ENCODE measurements around the gene PRR20G.

The PRR20G gene

DNA sequence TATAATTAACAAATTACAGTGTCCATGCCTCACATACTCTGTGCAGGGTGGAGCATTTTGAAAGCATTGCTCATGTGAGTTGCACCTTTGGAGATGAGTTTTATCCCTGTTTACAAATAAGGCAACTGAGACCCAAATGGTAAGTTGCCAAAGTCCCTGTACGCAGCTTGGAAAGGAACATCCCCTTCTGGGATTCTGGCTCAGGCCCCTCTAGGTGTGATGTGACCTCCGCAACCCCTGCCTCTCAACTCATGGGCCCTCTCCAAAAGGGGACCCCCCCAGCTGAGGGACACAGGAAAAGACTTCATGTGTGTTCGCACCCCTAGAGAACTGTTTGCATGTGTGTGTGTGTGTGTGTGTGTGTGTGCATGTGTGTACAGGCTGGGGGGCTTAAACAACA lies 25.3 kb downstream of the PRR20G start:
- H3K9ac ChIP-seq (ENCODE audit: low read length), result no peak overlapping the region
- no peak overlapping the region for H2BK12ac ChIP-seq (ENCODE audit: low read length)
- no peaks in the 10 kb centered on the region for H3K79me2 ChIP-seq (ENCODE audit: control insufficient read depth, insufficient read depth, low read length, poor library complexity)
- H2AK5ac ChIP-seq (ENCODE audit: low read length), result no peak overlapping the region
- no peak overlapping the region for H2BK120ac ChIP-seq (ENCODE audit: insufficient read depth, low read length, poor library complexity)
- H3K23ac ChIP-seq (ENCODE audit: low read length), result no peak overlapping the region
- no peak overlapping the region for H4K12ac ChIP-seq (ENCODE audit: low read depth, low read length)
- H2BK5ac ChIP-seq (ENCODE audit: low read depth, low read length, poor library complexity), result no peak overlapping the region
- no peaks in the 10 kb centered on the region for H3K4me1 ChIP-seq (ENCODE audit: control insufficient read depth in 1 of 2, insufficient read depth in 2 of 2, low read length in 2 of 2)
- H3K36me3 ChIP-seq (ENCODE audit: control insufficient read depth in 1 of 2, insufficient read depth in 2 of 2, low read length in 2 of 2), result no peaks in the 10 kb centered on the region
- no peak overlapping the region for H3K18ac ChIP-seq (ENCODE audit: low read length)
- WGBS (ENCODE audit: extremely low coverage, insufficient coverage, insufficient read length), result no CpG with 5 or more reads among the region's 3 CpGs
- H3K27ac ChIP-seq (ENCODE audit: low read depth, low read length), result no peak overlapping the region
- no peak overlapping the region for H3K14ac ChIP-seq (ENCODE audit: low read length)
- no peak overlapping the region for H3K4me2 ChIP-seq (ENCODE audit: low read length)
- no peaks in the 10 kb centered on the region for H3K27me3 ChIP-seq (ENCODE audit: insufficient read depth, low read length)
- no peak overlapping the region for H3K4me3 ChIP-seq (ENCODE audit: low read depth, low read length)
- no peaks in the 10 kb centered on the region for H3K79me1 ChIP-seq (ENCODE audit: low read length)
- H4K8ac ChIP-seq (ENCODE audit: low read depth, low read length), result no peak overlapping the region
- peaks cover 5% of the 10 kb centered on the region for H3K9me3 ChIP-seq (ENCODE audit: insufficient read depth, low read depth, low read length)
- no peak for DNase-seq
- H4K91ac ChIP-seq (ENCODE audit: low read depth, low read length), result no peak overlapping the region
- no peak overlapping the region for H3K4ac ChIP-seq (ENCODE audit: low read depth, low read length)
- H2AFZ ChIP-seq (ENCODE audit: insufficient read depth, low read length, poor library complexity), result no peak overlapping the region

GRCh38 chr3:127261925-127262324 lies 25.9 kb downstream of the PRR20G start:
- no peak overlapping the region for H3K4me2 ChIP-seq (ENCODE audit: low read length)
- WGBS (ENCODE audit: extremely low coverage, insufficient coverage, insufficient read length), result no CpG with 5 or more reads among the region's 7 CpGs
- no peak overlapping the region for H3K4ac ChIP-seq (ENCODE audit: low read depth, low read length)
- no peak overlapping the region for H2BK5ac ChIP-seq (ENCODE audit: low read depth, low read length, poor library complexity)
- no peak overlapping the region for H3K4me3 ChIP-seq (ENCODE audit: low read depth, low read length)
- H2AK5ac ChIP-seq (ENCODE audit: low read length), result no peak overlapping the region
- no peak overlapping the region for H3K18ac ChIP-seq (ENCODE audit: low read length)
- H2AFZ ChIP-seq (ENCODE audit: insufficient read depth, low read length, poor library complexity), result no peak overlapping the region
- no peak overlapping the region for H3K23ac ChIP-seq (ENCODE audit: low read length)
- H3K79me1 ChIP-seq (ENCODE audit: low read length), result no peaks in the 10 kb centered on the region
- H3K9ac ChIP-seq (ENCODE audit: low read length), result no peak overlapping the region
- H2BK12ac ChIP-seq (ENCODE audit: low read length), result no peak overlapping the region
- no peaks in the 10 kb centered on the region for H3K27me3 ChIP-seq (ENCODE audit: insufficient read depth, low read length)
- DNase-seq, result no peak
- no peaks in the 10 kb centered on the region for H3K4me1 ChIP-seq (ENCODE audit: control insufficient read depth in 1 of 2, insufficient read depth in 2 of 2, low read length in 2 of 2)
- H4K12ac ChIP-seq (ENCODE audit: low read depth, low read length), result no peak overlapping the region
- no peak overlapping the region for H4K8ac ChIP-seq (ENCODE audit: low read depth, low read length)
- H4K91ac ChIP-seq (ENCODE audit: low read depth, low read length), result no peak overlapping the region
- H3K79me2 ChIP-seq (ENCODE audit: control insufficient read depth, insufficient read depth, low read length, poor library complexity), result no peaks in the 10 kb centered on the region
- H2BK120ac ChIP-seq (ENCODE audit: insufficient read depth, low read length, poor library complexity), result no peak overlapping the region
- no peaks in the 10 kb centered on the region for H3K36me3 ChIP-seq (ENCODE audit: control insufficient read depth in 1 of 2, insufficient read depth in 2 of 2, low read length in 2 of 2)
- peaks cover 8% of the 10 kb centered on the region for H3K9me3 ChIP-seq (ENCODE audit: insufficient read depth, low read depth, low read length)
- no peak overlapping the region for H3K27ac ChIP-seq (ENCODE audit: low read depth, low read length)
- H3K14ac ChIP-seq (ENCODE audit: low read length), result no peak overlapping the region

GRCh38 chr3:127260826-127261555 lies 26.9 kb downstream of the PRR20G start:
- H4K91ac ChIP-seq (ENCODE audit: low read depth, low read length), result no peak overlapping the region
- H3K14ac ChIP-seq (ENCODE audit: low read length), result no peak overlapping the region
- no peak overlapping the region for H3K9ac ChIP-seq (ENCODE audit: low read length)
- no peak overlapping the region for H3K4ac ChIP-seq (ENCODE audit: low read depth, low read length)
- H3K27me3 ChIP-seq (ENCODE audit: insufficient read depth, low read length), result no peaks in the 10 kb centered on the region
- H3K4me1 ChIP-seq (ENCODE audit: control insufficient read depth in 1 of 2, insufficient read depth in 2 of 2, low read length in 2 of 2), result no peaks in the 10 kb centered on the region
- no peak overlapping the region for H3K4me2 ChIP-seq (ENCODE audit: low read length)
- no peak overlapping the region for H4K12ac ChIP-seq (ENCODE audit: low read depth, low read length)
- H3K79me1 ChIP-seq (ENCODE audit: low read length), result no peaks in the 10 kb centered on the region
- no peak overlapping the region for H2AK5ac ChIP-seq (ENCODE audit: low read length)
- no peak overlapping the region for H3K23ac ChIP-seq (ENCODE audit: low read length)
- H4K8ac ChIP-seq (ENCODE audit: low read depth, low read length), result no peak overlapping the region
- no peak overlapping the region for H2BK5ac ChIP-seq (ENCODE audit: low read depth, low read length, poor library complexity)
- H3K79me2 ChIP-seq (ENCODE audit: control insufficient read depth, insufficient read depth, low read length, poor library complexity), result no peaks in the 10 kb centered on the region
- H2BK12ac ChIP-seq (ENCODE audit: low read length), result no peak overlapping the region
- no peaks in the 10 kb centered on the region for H3K36me3 ChIP-seq (ENCODE audit: control insufficient read depth in 1 of 2, insufficient read depth in 2 of 2, low read length in 2 of 2)
- H2BK120ac ChIP-seq (ENCODE audit: insufficient read depth, low read length, poor library complexity), result no peak overlapping the region
- WGBS (ENCODE audit: extremely low coverage, insufficient coverage, insufficient read length), result no CpG with 5 or more reads among the region's 6 CpGs
- H3K18ac ChIP-seq (ENCODE audit: low read length), result no peak overlapping the region
- peaks cover 8% of the 10 kb centered on the region for H3K9me3 ChIP-seq (ENCODE audit: insufficient read depth, low read depth, low read length)
- no peak overlapping the region for H3K4me3 ChIP-seq (ENCODE audit: low read depth, low read length)
- no peak overlapping the region for H3K27ac ChIP-seq (ENCODE audit: low read depth, low read length)
- no peak overlapping the region for H2AFZ ChIP-seq (ENCODE audit: insufficient read depth, low read length, poor library complexity)
- DNase-seq, result no peak

DNA sequence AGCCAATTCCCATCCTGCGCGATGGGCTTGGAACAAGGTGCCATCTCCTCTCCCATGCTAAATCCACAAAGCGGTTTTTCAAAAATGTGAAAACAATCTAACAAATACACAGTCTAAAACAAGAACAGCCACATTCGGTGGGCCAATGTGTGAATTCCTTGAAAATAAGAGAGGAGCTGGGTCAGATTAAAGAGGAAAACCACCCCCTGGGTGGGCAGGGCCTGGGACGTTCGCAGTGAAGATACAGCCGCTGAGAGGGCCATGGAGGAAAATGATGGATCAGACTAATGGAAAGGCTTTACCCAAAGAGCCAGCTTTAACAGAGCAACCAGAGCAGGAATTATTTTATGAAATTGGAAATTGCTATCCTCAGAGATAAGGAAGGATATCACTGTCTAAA lies 27.4 kb downstream of the PRR20G start:
- H3K4me3 ChIP-seq (ENCODE audit: low read depth, low read length), result no peak overlapping the region
- H4K91ac ChIP-seq (ENCODE audit: low read depth, low read length), result no peak overlapping the region
- H3K9ac ChIP-seq (ENCODE audit: low read length), result no peak overlapping the region
- H4K8ac ChIP-seq (ENCODE audit: low read depth, low read length), result no peak overlapping the region
- H2AK5ac ChIP-seq (ENCODE audit: low read length), result no peak overlapping the region
- H2BK120ac ChIP-seq (ENCODE audit: insufficient read depth, low read length, poor library complexity), result no peak overlapping the region
- no peaks in the 10 kb centered on the region for H3K4me1 ChIP-seq (ENCODE audit: control insufficient read depth in 1 of 2, insufficient read depth in 2 of 2, low read length in 2 of 2)
- H2BK12ac ChIP-seq (ENCODE audit: low read length), result no peak overlapping the region
- no peak overlapping the region for H3K23ac ChIP-seq (ENCODE audit: low read length)
- no peak overlapping the region for H3K4me2 ChIP-seq (ENCODE audit: low read length)
- no peaks in the 10 kb centered on the region for H3K79me1 ChIP-seq (ENCODE audit: low read length)
- H2BK5ac ChIP-seq (ENCODE audit: low read depth, low read length, poor library complexity), result no peak overlapping the region
- no peak for DNase-seq
- H3K36me3 ChIP-seq (ENCODE audit: control insufficient read depth in 1 of 2, insufficient read depth in 2 of 2, low read length in 2 of 2), result no peaks in the 10 kb centered on the region
- WGBS (ENCODE audit: extremely low coverage, insufficient coverage, insufficient read length), result no CpG with 5 or more reads among the region's 7 CpGs
- H3K18ac ChIP-seq (ENCODE audit: low read length), result no peak overlapping the region
- H3K14ac ChIP-seq (ENCODE audit: low read length), result no peak overlapping the region
- H4K12ac ChIP-seq (ENCODE audit: low read depth, low read length), result no peak overlapping the region
- H3K9me3 ChIP-seq (ENCODE audit: insufficient read depth, low read depth, low read length), result peaks cover 10% of the 10 kb centered on the region
- no peak overlapping the region for H3K27ac ChIP-seq (ENCODE audit: low read depth, low read length)
- no peaks in the 10 kb centered on the region for H3K79me2 ChIP-seq (ENCODE audit: control insufficient read depth, insufficient read depth, low read length, poor library complexity)
- H3K4ac ChIP-seq (ENCODE audit: low read depth, low read length), result no peak overlapping the region
- no peak overlapping the region for H2AFZ ChIP-seq (ENCODE audit: insufficient read depth, low read length, poor library complexity)
- no peaks in the 10 kb centered on the region for H3K27me3 ChIP-seq (ENCODE audit: insufficient read depth, low read length)
